Hepatocyte (in vitro differentiated cells): ENCODE results near the gene CUTA. TPM values are rescaled to one million over a fixed set of nuclear protein-coding genes. Genes with fewer than 3 reads are reported as not detected.
A peak's percentile ranks its signal among the peaks of the same experiment; 100 is the strongest.

Experiments used
- DNase-seq: peaks from one replicate; pipeline ENCODE4 v3.0.0-alpha.2; 2016; ENCODE audit warnings: low spot score
- H2AFZ ChIP-seq: fragments of 200-600 bp; sonication (generic); 2 replicates; pipeline ENCODE4 v1.6.0; 2016; ENCODE audit warnings: antibody characterized with exemption, mild to moderate bottlenecking
- H3K27ac ChIP-seq: fragments of 200-600 bp; sonication (generic); 2 replicates; pipeline ENCODE4 v1.5.1; 2016; ENCODE audit warnings: mild to moderate bottlenecking
- H3K27me3 ChIP-seq: fragments of 200-600 bp; sonication (generic); 2 replicates; pipeline ENCODE4 v1.6.1; 2016
- H3K36me3 ChIP-seq: fragments of 200-600 bp; sonication (generic); replicated peaks from 2 replicates; pipeline ENCODE4 v1.5.1; 2016; ENCODE audit warnings: low read depth; ENCODE audit not compliant: insufficient read depth
- H3K4me1 ChIP-seq: fragments of 200-600 bp; sonication (generic); 2 replicates; pipeline ENCODE4 v1.5.1; 2016; ENCODE audit warnings: mild to moderate bottlenecking, moderate library complexity; ENCODE audit not compliant: insufficient read depth
- H3K4me2 ChIP-seq: fragments of 200-600 bp; sonication (generic); 2 replicates; pipeline ENCODE4 v1.6.0; 2016
- H3K4me3 ChIP-seq: fragments of 200-600 bp; sonication (generic); 2 replicates; pipeline ENCODE4 v1.5.1; 2016; ENCODE audit warnings: mild to moderate bottlenecking
- H3K79me2 ChIP-seq: fragments of 200-600 bp; sonication (generic); 2 replicates; pipeline ENCODE4 v1.6.0; 2017; ENCODE audit warnings: mild to moderate bottlenecking
- H3K9me2 ChIP-seq: fragments of 200-600 bp; sonication (generic); replicated peaks from 2 replicates; pipeline ENCODE4 v1.6.0; 2017; ENCODE audit warnings: mild to moderate bottlenecking; ENCODE audit not compliant: insufficient read depth
- H3K9me3 ChIP-seq: fragments of 200-600 bp; sonication (generic); 2 replicates; pipeline ENCODE4 v1.5.1; 2016; ENCODE audit warnings: low read depth, mild to moderate bottlenecking
- H4K20me1 ChIP-seq: fragments of 200-600 bp; sonication (generic); 2 replicates; pipeline ENCODE4 v1.6.0; 2016; ENCODE audit warnings: mild to moderate bottlenecking; ENCODE audit not compliant: insufficient read depth, poor library complexity, severe bottlenecking
- EZH2 ChIP-seq: fragments of 200-600 bp; sonication (generic); IDR thresholded peaks from 2 replicates; pipeline ENCODE4 v1.6.1; 2016; ENCODE audit warnings: antibody characterized with exemption, mild to moderate bottlenecking, borderline replicate concordance
- EZH2phosphoT487 ChIP-seq: fragments of 200-600 bp; sonication (generic); IDR thresholded peaks from one replicate; pipeline ENCODE4 v1.6.1; 2018; ENCODE audit warnings: antibody characterized with exemption, mild to moderate bottlenecking, low read depth, moderate library complexity; ENCODE audit not compliant: unreplicated experiment, severe bottlenecking
- WGBS: methylation state at CpG from one replicate; pipeline ENCODE4 v1.1.6; 2016; ENCODE audit warnings: low lambda C conversion rate; ENCODE audit errors: missing lambda C conversion rate; 5-methylcytosine and 5-hydroxymethylcytosine counted together
- polyA plus RNA-seq: library from polyadenylated mRNA; unstranded; fragments of >200 nt; fragmentation: Nextera tagmentation; extraction: Ambion mirVana; gene quantifications from 2 replicates; pipeline ENCODE4 v1.2.1, GENCODE V29; 2016
- total RNA-seq: library from RNA; depleted of rRNA; stranded (reverse); fragments of >200 nt; gene quantifications from 2 replicates; pipeline ENCODE4 v1.2.3, GENCODE V29; 2014
- TF ChIP-seq, protein P1 (sequence below): fragments of 200-600 bp; sonication (generic); IDR thresholded peaks from 2 replicates; pipeline ENCODE4 v1.5.1; 2016; ENCODE audit warnings: antibody characterized with exemption, mild to moderate bottlenecking; ENCODE audit not compliant: poor library complexity

The CUTA gene
- total and polyA plus RNA-seq, 2 experiments from 2014 or later, result 121 to 349 TPM

- Histone ChIP-seq H3K9me2 (no peaks in the 10 kb centered on the region), H4K20me1 (no peaks in the 10 kb centered on the region), H3K27ac (peak within 1 kb of the TSS; percentile 93)
Measured at GRCh38 chr6:33391278-33391921, 26.5 kb downstream of the CUTA start, which contains the start of gene KIFC1. Gene KIFC1 (plus strand): TSS chr6:33391823. CDS start chr6:33391986, 163 bp downstream.

DNA sequence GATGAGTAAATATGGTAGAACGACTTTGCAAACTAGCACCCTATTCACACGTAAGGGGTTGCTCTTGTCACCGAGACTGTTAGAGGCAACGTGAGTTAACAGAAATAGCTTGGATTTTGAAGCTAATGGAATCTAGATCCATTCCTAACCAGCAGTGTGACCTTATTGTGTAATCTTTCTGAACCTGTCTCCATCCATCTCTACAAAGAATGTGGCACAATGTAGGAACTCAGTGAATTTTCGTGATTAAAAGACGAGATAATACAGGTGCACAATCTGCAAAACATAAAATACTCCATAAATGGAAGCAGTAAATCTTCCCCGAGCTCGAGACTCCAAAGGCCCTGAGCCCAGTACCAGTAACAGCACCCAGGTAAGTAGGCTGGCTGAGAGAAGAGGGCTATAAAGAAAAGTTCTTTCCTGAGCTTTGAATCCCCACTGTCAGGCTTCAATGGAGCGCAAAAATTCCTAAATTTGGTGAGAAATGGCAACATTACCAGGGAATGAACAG lies 27.1 kb downstream of the CUTA start:
- H4K20me1 ChIP-seq, result no peaks in the 10 kb centered on the region
- peaks cover 35% of the 10 kb centered on the region for H3K79me2 ChIP-seq
- no peaks in the 10 kb centered on the region for H3K36me3 ChIP-seq
- no peaks in the 10 kb centered on the region for H3K27me3 ChIP-seq
- H3K9me3 ChIP-seq, result no peaks in the 10 kb centered on the region
- H3K4me1 ChIP-seq, result no peaks in the 10 kb centered on the region
- WGBS, result 80% methylated on average over 9 of the region's 9 CpGs
- H3K4me2 ChIP-seq, result peak overlapping the region; percentile 52
- DNase-seq, result no peak
- H3K9me2 ChIP-seq, result no peaks in the 10 kb centered on the region
- H3K4me3 ChIP-seq, result no peak overlapping the region
- TF ChIP-seq EZH2 (no peak), EZH2phosphoT487 (no peak)
- TF ChIP-seq, protein P1, sequence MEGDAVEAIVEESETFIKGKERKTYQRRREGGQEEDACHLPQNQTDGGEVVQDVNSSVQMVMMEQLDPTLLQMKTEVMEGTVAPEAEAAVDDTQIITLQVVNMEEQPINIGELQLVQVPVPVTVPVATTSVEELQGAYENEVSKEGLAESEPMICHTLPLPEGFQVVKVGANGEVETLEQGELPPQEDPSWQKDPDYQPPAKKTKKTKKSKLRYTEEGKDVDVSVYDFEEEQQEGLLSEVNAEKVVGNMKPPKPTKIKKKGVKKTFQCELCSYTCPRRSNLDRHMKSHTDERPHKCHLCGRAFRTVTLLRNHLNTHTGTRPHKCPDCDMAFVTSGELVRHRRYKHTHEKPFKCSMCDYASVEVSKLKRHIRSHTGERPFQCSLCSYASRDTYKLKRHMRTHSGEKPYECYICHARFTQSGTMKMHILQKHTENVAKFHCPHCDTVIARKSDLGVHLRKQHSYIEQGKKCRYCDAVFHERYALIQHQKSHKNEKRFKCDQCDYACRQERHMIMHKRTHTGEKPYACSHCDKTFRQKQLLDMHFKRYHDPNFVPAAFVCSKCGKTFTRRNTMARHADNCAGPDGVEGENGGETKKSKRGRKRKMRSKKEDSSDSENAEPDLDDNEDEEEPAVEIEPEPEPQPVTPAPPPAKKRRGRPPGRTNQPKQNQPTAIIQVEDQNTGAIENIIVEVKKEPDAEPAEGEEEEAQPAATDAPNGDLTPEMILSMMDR, result no peak
- H3K27ac ChIP-seq, result peak overlapping the region; percentile 93
- peak overlapping the region; percentile 86 for H2AFZ ChIP-seq

More at GRCh38 chr6:33391278-33391921, 26.5 kb downstream of the CUTA start, which contains the start of gene KIFC1:
- Histone ChIP-seq H3K4me2 (peak within 1 kb of the TSS; percentile 77), H3K4me1 (no peaks in the 10 kb centered on the region), H3K9me3 (no peaks in the 10 kb centered on the region), H3K36me3 (no peaks in the 10 kb centered on the region), H3K27me3 (no peaks in the 10 kb centered on the region), H2AFZ (peak within 1 kb of the TSS; percentile 86), H3K4me3 (peak within 1 kb of the TSS; percentile 12), H3K79me2 (peaks cover 41% of the 10 kb centered on the region)
- DNase-seq, result peak; percentile 99
- TF ChIP-seq EZH2phosphoT487 (no peak), EZH2 (no peak)
- TF ChIP-seq, protein P1, result peak; percentile 97
- WGBS, result 1% methylated on average over 66 of the region's 67 CpGs

- Histone ChIP-seq H3K27me3 (no peaks in the 10 kb centered on the region), H3K9me2 (no peaks in the 10 kb centered on the region), H2AFZ (peak overlapping the region; percentile 86), H3K4me2 (no peak overlapping the region), H3K4me3 (no peak overlapping the region), H4K20me1 (no peaks in the 10 kb centered on the region), H3K4me1 (no peaks in the 10 kb centered on the region), H3K27ac (peak overlapping the region; percentile 93), H3K9me3 (no peaks in the 10 kb centered on the region), H3K79me2 (peaks cover 29% of the 10 kb centered on the region), H3K36me3 (no peaks in the 10 kb centered on the region)
- TF ChIP-seq EZH2, result no peak
- TF ChIP-seq, protein P1, result no peak
- no peak for TF ChIP-seq EZH2phosphoT487
- DNase-seq, result no peak
- WGBS, result 94% methylated on average over 2 of the region's 2 CpGs
Measured at GRCh38 chr6:33390173-33390572, 27.7 kb downstream of the CUTA start.
